T-helper 2 cell treated with Interferon-gamma antibody and Interleukin-4, amounts not matched to agents 100 ng/mL and 5 ng/mL, for 36 hours (primary cell): Measurements from ENCODE around the gene BANF2. TPM values are rescaled to one million over a fixed set of nuclear protein-coding genes. Genes with fewer than 3 reads are reported as not detected.

Experiments used
- intact Hi-C: fragments of 100-400 bp; cut with micrococcal nuclease; formaldehyde crosslinking; loops from one replicate; pipeline ENCODE4 v1.15.1; 2023
- total RNA-seq: library from RNA; stranded (reverse); gene quantifications from 2 replicates; pipeline ENCODE4 v1.2.3, GENCODE V29; 2022

The BANF2 gene
- total RNA-seq, 1 donor from 2014 or later = not detected

DNA sequence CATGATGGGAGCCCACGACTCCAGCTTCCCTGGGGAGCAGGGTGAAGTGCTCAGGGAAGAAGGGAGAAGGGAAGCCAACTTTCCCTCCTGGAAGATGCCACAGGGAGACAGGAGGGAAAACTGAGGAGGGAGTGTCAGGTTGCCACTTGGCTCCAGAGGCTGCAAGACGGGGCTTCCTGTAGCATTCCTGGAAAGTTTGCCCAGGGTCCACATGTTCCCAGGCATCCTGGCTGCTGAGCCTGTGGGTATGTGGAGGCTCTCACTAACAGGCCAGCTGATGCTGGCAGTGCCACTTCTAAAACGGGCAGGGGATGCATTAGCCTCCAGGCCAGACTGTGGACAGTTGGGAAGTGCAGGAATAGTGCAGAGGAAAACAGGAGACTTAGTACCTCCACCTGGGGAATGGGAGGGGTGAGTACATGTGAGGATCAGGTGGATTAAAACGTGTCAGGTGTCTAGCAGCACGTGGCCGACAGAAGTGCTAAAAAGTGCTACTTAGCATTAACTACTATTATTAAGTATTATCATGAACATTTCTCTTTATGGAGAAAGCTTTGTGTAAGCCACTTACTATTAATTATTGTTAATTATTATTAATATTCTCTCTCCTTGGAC lies 33.2 kb downstream of the BANF2 start:
- intact Hi-C loops = no loop called here

DNA sequence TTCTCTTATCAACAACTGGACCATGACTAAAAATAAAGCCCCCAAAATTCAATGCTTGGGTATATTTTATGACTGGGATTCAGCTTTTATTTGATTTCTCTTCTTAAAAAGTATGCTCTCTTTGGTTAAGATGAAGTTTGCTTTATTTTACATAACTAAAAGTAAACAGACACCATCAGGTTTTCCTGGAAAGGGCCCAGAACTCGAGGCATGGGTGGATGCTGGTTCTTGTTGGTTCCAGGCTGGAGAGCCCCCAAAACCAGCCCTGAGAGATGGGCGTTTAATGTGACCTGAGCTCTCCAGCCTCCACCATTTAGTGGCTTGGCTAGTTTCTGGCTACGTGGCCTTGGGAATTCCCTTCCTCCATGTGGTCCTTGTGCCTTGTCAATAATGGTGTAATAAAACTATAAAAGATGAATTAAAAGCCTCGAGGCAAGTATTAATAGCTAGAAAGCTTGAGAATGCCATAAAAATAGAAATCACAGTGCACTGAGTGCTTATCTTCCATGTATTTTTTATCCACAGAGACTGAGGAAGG lies 34.1 kb downstream of the BANF2 start:
- intact Hi-C loops = no loop called here

DNA sequence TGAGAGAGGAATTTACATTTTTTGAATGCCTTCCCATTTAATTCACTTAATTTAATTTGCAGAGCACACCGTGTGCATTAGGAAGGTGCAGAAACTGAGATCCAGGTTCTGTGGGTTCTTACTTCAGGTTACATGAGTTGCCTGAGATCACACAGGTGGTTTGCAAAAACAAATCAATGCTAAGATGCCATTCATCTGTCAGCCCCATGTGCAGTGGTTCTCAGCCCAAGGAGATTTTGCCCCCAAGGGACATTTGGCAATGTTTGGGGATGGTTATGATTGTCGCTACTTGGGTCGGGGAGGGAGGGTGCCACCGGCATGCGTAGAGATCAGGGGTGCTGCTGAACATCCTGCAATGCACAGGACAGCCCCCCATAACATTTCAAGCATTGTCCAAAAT lies 34.6 kb downstream of the BANF2 start:
- intact Hi-C loops = no loop called here

DNA sequence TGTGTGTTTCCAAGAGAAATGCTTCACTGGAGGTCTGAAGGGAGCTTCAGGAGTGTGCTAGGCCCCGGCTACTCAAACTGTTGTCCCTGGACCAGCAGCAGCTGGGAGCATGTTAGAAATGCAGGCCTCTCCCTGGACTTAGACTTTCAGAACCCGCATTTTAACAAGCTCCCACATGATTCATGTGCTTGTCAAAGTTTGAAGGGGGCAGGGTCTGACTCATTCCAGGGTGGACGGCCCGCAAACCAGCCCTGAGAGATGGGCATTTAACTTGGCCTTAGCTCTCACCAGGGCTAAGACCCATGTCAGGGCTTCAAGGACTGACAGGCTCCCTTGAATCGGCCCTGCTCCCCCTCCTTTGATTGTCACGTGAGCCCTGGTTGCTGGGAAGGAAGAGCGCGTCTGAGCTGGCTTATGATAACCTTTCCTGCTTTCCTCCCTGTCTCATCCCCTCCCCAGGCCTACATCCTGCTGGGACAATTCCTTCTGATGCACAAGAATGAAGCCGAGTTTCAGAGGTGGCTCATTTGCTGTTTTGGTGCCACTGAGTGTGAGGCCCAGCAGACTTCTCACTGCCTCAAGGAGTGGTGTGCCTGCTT lies 35.5 kb downstream of the BANF2 start:
- intact Hi-C loops = no loop called here

DNA sequence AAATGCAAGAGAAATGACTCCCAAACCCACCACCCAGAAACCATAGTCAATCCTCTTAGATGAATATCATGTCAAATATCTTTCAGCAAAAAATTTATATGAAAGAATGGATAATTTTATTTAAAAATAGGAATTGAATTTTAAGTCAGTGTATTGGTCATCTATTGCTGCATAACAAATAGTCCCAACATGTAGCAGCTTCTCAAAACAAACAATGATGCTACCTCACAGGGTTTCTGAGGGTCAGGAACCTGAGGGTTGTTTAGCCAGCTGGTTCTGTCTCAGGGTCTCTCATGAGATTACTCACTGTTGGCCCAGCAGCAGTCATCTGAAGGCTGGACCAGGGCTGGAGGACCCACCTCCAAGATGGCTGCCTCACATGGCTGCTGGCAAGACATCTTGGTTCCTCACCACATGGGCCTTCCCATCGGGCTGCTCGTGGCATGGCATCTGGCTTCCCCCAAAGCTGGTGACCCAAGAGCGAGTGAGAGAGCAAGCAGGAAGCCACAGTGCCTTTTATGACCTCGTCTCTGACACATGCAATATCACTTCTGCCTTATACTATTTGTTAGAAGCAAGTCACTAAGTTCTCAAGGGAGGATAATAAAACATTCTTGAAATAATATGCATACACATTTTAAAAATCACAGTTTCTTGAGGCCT lies 36.3 kb downstream of the BANF2 start:
- intact Hi-C loops = no loop called here

DNA sequence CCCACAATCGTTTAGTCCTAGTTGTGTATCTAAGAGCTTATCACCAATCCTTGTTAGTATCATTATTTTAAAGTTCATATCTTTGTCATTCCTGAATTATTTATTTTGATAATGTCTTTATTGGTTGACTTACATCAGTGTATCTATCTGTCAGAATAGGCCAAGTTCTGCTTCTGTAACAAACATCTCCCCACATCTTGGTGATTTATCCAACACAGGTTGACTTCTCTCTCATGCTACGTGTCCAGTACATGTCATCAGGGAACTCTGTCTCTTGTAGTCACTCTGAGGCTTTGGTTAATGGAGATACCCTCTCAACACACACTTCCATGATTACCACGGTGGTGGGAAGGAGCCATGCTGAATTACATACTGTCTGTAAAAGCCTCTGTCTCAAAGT lies 38.4 kb downstream of the BANF2 start:
- intact Hi-C loops = no loop called here

DNA sequence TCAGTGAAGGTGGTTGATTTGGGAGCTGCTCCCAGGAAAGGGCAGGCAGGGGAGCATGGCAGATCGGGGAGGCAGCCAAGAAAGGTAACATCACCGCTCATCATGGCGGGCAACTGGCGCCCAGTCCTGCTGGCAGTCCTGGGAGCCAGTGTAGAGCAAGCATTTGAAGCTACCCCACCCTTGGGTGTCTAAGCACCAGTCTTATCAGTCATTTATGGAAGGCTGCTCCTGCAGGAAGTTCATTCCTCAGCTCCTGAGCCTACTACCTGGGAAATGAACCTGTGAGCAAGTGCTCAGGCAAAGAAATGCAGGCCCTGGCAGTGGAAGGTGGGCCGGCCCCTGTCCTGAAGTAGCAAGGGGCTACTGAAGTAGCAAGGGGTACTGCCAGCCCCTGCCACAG lies 41.5 kb downstream of the BANF2 start:
- intact Hi-C loops = no loop called here

DNA sequence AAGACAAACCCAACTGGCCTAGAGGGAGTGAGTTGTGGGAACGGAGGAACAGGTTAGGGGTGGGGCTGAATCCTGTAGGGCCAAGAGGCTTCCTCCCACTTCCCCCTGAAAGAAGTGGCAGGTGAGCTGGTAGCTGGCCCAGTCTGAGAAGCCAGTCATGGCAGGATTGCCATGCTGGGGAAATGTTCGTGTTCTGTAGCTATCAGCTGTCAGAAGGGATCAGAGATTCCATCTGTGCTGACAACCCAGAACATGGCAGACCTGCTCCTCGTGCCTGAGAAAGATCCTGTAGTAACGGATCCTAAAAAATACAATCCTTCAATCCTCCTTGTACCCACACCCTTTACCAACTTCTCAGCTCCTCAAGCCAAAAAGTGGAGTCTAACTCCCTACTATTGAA lies 43.0 kb downstream of the BANF2 start:
- intact Hi-C loops = no loop called here

DNA sequence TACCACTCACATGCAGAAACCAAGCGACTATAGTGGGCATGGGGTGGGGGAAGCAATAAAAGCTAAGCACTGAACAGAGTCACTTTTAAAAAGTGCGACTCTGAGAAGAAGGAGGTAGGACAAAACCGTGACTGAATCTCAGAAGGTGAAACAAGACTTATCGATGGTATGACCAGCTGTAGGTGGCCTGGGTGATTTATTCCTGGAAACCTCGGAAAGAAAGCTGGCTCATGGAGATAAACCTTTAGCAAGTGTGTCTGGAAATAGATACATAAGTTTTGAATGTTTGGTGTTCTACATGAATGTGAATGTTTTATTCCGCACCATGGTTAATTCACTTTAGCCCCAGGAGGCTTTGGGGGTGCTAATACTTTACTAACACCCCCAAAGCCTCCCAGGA lies 43.9 kb downstream of the BANF2 start:
- intact Hi-C loops = no loop called here

DNA sequence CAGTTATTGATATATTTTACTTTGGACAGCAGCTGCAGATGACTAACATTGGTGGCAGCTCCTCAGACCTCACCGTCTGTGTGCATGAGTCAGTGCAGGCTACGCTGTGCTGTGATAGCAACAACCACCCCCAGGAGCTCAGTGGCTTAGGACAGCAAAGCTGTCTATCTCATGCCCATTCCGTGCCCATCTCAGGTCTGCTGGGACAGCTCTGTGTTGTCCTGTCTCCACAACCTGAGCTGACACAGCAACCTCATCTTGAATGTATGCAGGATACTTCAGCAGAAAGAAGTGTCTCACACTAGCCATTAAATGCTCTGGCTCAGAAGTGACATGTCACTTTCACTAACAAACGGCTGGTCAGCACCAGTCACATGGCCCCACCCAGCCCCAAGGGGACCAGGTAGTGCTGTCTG lies 47.7 kb downstream of the BANF2 start:
- intact Hi-C loops = no loop called here

DNA sequence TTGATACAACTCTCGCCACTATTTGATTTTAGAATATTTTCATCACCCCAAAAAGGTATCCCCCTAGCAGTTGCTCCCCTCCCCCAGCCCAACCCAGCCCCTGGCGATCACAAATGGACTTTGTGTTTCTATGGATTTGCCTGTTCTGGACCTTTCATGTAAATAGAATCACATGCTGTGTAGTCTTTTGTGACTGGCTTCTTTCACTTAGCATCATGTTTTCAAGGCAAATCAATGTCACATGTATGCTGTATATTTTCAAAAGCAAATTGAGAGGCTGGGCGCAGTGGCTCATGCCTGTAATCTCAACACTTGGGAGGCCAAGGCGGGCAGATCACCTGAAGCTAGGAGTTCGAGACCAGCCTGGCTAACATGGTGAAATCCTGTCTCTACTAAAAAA lies 48.5 kb downstream of the BANF2 start:
- intact Hi-C loops = no loop called here

DNA sequence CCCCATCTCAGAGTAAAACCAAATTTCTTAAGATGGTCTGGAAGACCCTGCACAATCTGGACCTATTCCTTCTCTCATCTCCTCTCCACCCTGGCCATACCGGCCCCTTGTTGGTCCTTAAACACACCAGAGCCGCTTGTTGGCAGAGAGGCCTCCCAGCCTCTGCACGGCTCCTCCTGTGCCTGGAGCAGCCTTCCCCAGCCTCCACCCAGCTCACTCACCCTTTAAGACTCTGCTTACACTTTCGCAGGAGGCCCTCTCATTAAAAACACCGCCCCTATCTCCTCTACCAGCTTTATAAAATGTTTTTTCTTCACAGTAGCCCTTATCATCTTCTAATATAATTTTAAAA lies 49.8 kb downstream of the BANF2 start:
- intact Hi-C loops = no loop called here

DNA sequence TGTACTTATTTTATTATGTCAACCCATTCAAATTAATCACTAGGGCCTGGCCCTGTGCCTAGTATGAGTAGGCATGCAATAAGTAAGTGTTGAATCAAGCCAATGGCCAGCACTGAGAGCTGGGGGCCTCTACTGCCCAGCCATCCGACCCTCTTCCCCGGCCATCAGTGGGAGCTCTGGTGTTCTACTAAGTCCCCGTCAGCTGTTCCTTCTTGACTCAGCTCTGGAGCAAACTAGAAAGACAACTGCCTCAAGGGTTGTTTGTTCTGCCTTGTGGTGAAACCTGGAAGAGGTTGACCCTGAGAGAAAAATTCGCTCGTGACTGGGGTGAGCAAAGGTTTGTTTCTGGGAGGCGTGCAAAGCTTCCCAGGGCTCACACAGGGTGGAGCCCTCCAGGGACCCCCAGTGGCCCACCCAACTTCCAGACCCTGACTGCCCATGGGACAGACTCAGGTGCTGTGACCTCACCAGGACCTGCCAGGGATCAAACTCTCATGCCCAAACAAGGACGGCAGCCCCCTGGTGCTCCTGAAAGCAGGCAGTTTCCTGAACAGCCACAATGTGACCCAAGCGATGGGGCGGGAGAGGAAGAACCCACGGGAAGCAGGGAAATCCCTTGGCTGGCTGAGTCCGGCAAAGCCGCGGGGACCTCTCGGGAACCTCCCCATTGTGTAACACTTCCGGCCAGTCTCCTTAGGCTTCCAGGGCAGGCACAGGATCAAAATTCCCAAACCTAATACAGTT lies 50.4 kb downstream of the BANF2 start:
- intact Hi-C loops = no loop called here

DNA sequence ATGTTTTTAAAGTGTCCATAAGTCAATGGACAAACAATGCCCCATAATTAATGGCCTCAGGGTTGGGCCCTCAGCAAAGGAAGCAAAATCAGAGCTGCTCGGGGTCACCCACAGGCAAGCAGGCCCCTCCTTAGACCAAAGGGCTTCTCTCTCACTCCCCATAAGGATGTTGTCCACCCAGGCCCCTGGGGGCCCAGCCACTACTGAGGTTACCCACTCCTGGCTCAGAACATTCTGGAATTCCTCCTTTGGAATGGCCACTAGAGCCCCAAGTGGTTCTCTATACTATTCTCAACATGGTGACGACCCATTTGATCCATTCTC lies 50.9 kb downstream of the BANF2 start:
- intact Hi-C loops = no loop called here

DNA sequence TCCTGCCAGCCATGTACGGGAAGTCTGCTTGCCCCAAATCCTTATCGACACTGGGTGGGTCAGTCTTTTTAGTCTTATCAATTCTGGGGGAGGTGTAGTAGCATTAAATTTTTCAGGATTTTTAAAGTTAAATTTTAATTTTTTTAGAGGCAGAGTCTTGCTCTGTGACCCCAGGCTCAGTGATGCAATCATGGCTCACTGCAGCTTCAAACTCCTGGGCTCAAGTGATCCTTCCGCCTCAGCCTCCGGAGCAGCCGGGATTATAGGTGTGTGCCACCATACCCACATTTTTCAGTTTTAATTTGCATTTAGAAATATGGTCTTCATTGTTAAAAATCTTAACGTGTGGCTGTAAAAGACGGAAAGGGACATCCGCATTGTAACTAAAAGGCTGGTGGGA lies 51.9 kb downstream of the BANF2 start:
- intact Hi-C loops = no loop called here

DNA sequence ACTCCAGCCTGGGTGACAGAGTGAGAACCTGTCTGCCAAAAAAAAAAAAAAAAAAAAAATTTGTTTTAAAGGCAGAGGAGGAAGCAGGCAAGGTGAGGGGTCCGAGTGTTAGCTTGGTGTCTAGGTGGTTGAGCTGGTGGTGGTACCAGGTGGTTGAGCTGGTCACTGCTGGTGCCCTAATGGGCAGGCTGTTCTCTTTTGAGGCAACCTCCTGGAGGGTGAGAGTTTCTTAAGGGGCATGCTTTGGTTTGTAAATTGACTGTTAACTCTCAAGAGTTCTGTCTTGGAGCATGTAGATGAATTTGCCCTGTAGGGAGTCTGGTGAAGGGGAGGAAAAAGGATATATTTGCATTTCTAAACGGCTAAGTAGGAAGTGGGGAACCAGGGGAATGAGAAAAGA lies 52.7 kb downstream of the BANF2 start:
- intact Hi-C loops = no loop called here

DNA sequence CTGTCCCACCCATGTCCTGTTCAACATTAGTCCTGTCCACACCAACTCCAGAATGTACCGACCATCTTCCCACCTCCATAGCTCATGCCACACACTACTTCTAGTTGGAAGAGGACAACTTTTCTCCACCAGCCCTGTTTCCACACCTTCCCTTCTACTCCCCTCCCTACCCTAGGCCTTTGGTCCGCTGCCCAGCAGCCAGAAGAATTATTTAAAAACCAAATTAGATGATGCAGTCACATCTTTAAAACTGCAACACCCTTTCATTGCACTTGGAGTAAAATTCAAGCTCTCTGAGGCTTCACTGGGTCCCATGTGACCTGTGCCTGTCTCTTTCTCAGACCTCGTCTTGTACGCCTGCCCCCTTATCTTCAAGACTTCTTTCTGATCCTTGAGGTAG lies 53.8 kb downstream of the BANF2 start:
- intact Hi-C loops = no loop called here

DNA sequence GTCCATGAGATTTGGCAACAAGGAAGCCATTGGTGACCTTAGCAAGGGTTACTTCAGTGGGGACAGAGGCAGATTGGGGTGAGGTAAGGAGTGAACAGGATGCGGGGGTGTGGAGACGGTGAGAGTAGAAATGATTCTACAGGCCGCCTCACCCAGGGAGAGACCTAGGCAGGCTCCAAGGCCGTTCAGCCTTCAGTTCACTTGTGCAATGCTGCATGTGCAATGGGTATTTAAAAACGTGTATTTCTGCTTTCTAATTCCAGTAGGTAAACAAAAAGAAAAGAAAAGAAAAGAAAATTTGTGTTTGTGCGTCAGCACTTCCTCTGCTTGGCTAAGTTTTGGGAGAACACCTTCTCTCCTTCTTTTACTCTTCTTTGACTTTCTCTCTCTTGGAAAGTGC lies 56.8 kb downstream of the BANF2 start:
- intact Hi-C loops = no loop called here

DNA sequence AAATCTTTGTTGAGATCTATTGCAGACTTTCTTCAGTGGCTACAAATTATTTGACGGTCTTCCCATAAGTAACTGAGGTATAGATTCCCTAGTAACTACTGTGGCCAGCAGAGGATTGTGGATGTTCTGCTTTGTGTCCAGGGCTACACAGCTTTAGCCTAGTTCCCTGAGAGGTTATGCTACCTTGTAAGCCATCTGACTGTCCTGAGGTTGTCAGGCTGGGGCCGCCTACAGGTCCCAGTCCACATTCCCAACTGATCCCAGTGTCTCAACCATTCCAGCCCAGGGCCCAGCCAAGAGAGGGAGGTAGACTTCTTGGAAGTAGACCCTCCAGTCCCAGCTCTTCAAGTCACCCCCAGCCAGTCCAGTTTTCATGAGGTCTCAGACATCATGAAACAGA lies 57.7 kb downstream of the BANF2 start:
- intact Hi-C loops = no loop called here

DNA sequence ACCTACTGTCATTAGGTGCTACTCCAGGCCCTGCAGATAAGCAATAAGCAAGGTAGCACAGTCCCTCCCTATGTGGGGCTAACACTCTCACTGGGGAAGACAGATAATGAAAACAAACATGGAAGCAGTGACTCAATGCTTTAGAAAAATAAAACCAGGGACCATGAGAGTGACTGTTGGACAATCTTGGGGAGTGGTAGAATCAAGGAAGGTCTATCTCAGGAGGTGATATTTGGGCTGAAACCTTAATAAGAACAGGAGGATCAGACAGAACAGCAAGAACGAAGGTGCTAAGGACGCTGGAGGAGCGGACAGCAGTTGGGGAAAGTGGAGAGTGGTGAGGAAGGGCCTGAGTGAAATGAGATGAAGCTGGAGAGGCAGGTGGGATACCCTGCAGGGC lies 58.2 kb downstream of the BANF2 start:
- intact Hi-C loops = no loop called here

DNA sequence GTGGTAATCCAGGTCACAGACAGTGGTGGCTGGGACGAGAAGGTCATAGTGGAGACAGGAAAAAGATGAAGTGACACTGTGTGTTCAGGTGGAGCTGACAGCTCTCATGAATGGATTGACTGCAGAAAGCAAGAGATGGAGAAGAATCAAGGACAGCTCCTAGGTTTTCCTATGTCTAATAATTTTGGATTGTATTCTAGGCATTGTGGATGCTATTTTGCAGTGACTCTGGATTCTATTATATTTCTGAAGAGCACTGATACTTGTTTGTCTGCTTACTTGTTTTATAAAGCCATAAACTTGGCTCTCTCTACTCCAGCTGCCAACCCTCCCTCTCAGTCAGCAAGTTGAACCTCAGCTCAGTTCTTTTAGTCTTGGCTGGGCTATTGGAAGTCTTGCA lies 58.7 kb downstream of the BANF2 start:
- intact Hi-C loops = no loop called here

DNA sequence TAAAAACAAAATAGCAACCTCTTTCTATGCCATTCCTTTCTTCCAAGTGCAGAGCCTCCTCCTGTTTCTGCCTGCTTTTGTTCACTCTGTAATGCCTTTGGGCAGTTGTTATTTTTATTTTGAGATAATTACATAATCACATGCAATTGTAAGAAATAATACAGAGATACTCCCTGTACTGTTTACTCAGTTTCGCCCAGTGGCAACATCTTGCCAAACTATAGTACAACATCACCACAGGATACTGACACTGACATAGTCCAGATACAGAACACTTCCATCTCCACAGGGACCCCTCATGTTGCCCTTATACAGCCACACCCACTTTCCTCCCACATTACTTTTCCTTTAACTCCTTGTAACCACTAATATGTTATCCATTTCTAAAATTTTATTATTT lies 59.7 kb downstream of the BANF2 start:
- intact Hi-C loops = no loop called here
